A172 (cell line): ENCODE measurements around the gene PPARGC1A. TPM values are rescaled to one million over a fixed set of nuclear protein-coding genes. Genes with fewer than 3 reads are reported as not detected.

Source experiments
- DNase-seq: peaks from one replicate; pipeline ENCODE4 v3.0.0-alpha.2; 2015; ENCODE audit warnings: low spot score
- total RNA-seq: library from RNA; depleted of rRNA; stranded (reverse); fragments of >200 nt; shearing (Covaris generic); gene quantifications from 2 replicates; pipeline ENCODE4 v1.2.3, GENCODE V29; 2014

PPARGC1A gene
- total RNA-seq, 1 experiment from 2014 or later, result 3.1 TPM

GRCh38 chr4:23878912-23879732 is 10.7 kb downstream of the PPARGC1A start:
- peak; percentile 55 for DNase-seq

GRCh38 chr4:23878246-23878891 is 11.5 kb downstream of the PPARGC1A start:
- peak; percentile 63 for DNase-seq

- peak; percentile 53 for DNase-seq
These were observed 12.1 kb downstream of the PPARGC1A start for GRCh38 chr4:23877758-23878229.

GRCh38 chr4:23876418-23877089 is 13.3 kb downstream of the PPARGC1A start:
- no peak for DNase-seq

GRCh38 chr4:23875317-23875716 is 14.5 kb downstream of the PPARGC1A start:
- DNase-seq, result no peak

- DNase-seq, result no peak
These were observed 15.3 kb downstream of the PPARGC1A start for GRCh38 chr4:23874536-23874901.

- DNase-seq, result no peak
These were observed 15.9 kb downstream of the PPARGC1A start for GRCh38 chr4:23873717-23874535.

GRCh38 chr4:23871426-23871825 is 18.4 kb downstream of the PPARGC1A start:
- DNase-seq, result no peak

- no peak for DNase-seq
These were observed 23.3 kb downstream of the PPARGC1A start for GRCh38 chr4:23866450-23867075.

- no peak for DNase-seq
These were observed 27.9 kb downstream of the PPARGC1A start for GRCh38 chr4:23861897-23862296.

GRCh38 chr4:23860919-23861318 is 28.9 kb downstream of the PPARGC1A start:
- DNase-seq, result no peak

- DNase-seq, result peak; percentile 34
These were observed 32.4 kb downstream of the PPARGC1A start for GRCh38 chr4:23857367-23857959.

- DNase-seq, result no peak
These were observed 33.2 kb downstream of the PPARGC1A start for GRCh38 chr4:23856630-23857029.

GRCh38 chr4:23855912-23856605 is 33.8 kb downstream of the PPARGC1A start:
- peak; percentile 44 for DNase-seq

GRCh38 chr4:23853986-23854660 is 35.7 kb downstream of the PPARGC1A start:
- DNase-seq, result no peak

GRCh38 chr4:23851464-23851863 is 38.4 kb downstream of the PPARGC1A start:
- DNase-seq, result no peak

GRCh38 chr4:23847158-23847557 is 42.7 kb downstream of the PPARGC1A start:
- no peak for DNase-seq

- DNase-seq, result no peak
These were observed 44.9 kb downstream of the PPARGC1A start for GRCh38 chr4:23844961-23845360.

- no peak for DNase-seq
These were observed 50.6 kb downstream of the PPARGC1A start for GRCh38 chr4:23839279-23839678.

- DNase-seq, result no peak
These were observed 51.2 kb downstream of the PPARGC1A start for GRCh38 chr4:23838607-23839006.
